Measurements from ENCODE around the gene TXN.

GRCh38 chr9:110288503-110288902 lies 32.2 kb upstream of the TXN start:
- TF ChIP-seq POLR2A (IDR thresholded peaks at IDR 0.05) (no peak), POLR2AphosphoS5 (IDR thresholded peaks at IDR 0.05) (no peak)
- TF ChIP-seq, protein P1, sequence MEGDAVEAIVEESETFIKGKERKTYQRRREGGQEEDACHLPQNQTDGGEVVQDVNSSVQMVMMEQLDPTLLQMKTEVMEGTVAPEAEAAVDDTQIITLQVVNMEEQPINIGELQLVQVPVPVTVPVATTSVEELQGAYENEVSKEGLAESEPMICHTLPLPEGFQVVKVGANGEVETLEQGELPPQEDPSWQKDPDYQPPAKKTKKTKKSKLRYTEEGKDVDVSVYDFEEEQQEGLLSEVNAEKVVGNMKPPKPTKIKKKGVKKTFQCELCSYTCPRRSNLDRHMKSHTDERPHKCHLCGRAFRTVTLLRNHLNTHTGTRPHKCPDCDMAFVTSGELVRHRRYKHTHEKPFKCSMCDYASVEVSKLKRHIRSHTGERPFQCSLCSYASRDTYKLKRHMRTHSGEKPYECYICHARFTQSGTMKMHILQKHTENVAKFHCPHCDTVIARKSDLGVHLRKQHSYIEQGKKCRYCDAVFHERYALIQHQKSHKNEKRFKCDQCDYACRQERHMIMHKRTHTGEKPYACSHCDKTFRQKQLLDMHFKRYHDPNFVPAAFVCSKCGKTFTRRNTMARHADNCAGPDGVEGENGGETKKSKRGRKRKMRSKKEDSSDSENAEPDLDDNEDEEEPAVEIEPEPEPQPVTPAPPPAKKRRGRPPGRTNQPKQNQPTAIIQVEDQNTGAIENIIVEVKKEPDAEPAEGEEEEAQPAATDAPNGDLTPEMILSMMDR (IDR thresholded peaks at IDR 0.05) = no peak

Data from breast epithelium (tissue), 3 donors.